GM13977 (cell line): ENCODE measurements around the gene KLHL34.

Experiments used
- DNase-seq: peaks from one replicate; pipeline ENCODE4 v3.0.0; 2012; ENCODE audit warnings: low spot score
- in situ Hi-C: fragments of 300-500 bp; cut with MboI; formaldehyde crosslinking; loops from one replicate; pipeline ENCODE4 v1.12.0; 2022; ENCODE audit warnings: low sequenced_read_pairs, low pct_unique_long_range_greater_than_20kb, mixed read lengths, inconsistent platforms; ENCODE audit not compliant: unreplicated experiment
- TF ChIP-seq, protein P1 (sequence below): IDR thresholded peaks from 2 replicates; pipeline ENCODE4 v1.5.1; 2012; ENCODE audit warnings: mild to moderate bottlenecking, control low read depth; ENCODE audit not compliant: insufficient read depth; ENCODE audit errors: extremely low read depth, missing control alignments

Gene KLHL34

DNA sequence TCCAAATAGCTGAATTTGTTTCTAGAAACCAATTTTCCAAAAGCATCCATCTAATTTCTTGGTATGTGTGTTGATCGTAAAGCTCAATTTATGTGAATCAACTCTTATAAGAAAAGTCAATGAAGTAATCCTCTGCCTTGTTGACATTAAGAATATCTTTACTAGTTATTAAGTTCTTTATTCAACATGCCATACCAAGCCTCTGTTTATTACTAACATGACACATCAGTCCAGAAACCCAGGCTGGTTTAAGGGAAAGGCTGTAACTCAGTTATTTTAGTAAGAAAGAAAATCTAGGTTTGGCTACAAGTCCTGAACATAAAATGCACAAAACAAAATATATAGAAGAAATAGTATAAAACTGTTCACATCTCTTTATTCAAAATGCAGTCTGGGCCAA is 48.0 kb downstream of the KLHL34 start:
- in situ Hi-C loops: no loop called here
- no peak for DNase-seq
- TF ChIP-seq, protein P1, sequence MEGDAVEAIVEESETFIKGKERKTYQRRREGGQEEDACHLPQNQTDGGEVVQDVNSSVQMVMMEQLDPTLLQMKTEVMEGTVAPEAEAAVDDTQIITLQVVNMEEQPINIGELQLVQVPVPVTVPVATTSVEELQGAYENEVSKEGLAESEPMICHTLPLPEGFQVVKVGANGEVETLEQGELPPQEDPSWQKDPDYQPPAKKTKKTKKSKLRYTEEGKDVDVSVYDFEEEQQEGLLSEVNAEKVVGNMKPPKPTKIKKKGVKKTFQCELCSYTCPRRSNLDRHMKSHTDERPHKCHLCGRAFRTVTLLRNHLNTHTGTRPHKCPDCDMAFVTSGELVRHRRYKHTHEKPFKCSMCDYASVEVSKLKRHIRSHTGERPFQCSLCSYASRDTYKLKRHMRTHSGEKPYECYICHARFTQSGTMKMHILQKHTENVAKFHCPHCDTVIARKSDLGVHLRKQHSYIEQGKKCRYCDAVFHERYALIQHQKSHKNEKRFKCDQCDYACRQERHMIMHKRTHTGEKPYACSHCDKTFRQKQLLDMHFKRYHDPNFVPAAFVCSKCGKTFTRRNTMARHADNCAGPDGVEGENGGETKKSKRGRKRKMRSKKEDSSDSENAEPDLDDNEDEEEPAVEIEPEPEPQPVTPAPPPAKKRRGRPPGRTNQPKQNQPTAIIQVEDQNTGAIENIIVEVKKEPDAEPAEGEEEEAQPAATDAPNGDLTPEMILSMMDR: no peak

DNA sequence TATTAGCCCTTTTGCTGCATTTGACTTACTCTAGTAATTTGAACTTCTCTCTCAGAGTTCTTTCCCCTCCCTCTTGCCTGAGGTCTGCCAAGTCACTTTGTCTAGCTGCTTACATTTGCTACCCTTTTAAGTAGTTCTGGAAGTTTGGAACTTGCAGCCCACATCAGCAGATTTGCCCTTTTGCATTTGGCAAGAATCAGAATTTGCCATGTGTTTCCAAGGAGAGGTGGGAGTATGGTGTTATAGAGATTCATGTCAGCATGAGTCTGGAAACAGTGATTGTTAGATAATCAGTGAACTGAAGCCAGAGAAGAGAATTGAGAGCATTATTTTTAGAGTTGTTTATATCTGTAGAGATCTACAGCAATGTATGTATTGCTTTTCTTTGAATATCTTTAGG is 52.1 kb downstream of the KLHL34 start:
- no peak for DNase-seq
- TF ChIP-seq, protein P1: no peak
- in situ Hi-C loops: no loop called here
